GM19452 (cell line): Measurements from ENCODE around the gene FAHD1.
"Not testable (repeated sequence)": the region's sequence is repeated elsewhere in the genome, so short reads cannot be mapped to it uniquely, and the experiment has no call there.

Source experiments
- ATAC-seq: cut with Tn5 transposase; IDR thresholded peaks from one replicate; pipeline ENCODE4 v1.9.1; 2021; ENCODE audit not compliant: unreplicated experiment

FAHD1 gene

DNA sequence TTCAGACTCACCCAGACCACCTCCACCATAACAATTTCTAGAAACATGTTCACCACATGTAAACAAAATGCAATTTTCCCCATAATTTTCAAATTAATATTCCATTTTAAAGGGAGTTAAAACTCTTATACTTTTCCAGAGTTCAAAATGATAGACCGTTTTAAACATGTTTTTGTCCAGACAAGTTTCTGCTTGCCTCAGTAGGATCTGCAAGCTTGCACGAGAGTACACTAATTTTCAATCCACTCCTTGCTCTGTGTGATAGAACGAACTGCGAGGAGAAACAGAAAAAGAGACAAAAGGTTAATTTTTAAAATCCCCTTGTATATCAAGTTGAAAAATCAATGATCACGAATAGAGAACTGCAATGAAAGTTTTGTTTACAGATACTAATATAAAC, 7.1 kb downstream of the FAHD1 start:
- ATAC-seq: no peak

DNA sequence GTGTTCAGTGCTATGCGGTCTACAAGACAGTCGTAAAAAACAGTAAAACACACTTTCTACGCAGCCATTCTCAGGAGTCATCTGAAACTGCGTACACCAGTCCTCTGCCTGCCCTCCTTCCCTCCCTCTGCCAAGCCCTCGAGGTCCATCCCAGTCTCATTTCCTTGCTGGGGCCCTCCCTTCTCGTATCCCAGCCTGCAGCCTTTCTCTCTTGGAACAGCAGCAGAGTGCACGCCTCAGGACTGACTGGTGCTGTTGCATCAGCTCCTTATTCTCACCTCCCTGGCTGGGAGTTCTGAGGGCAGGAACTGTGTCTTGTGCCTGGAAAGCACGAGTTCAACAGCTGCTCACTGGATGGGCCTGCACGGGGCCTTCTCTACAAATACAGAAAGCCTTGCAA, 12.5 kb downstream of the FAHD1 start:
- ATAC-seq: no peak

DNA sequence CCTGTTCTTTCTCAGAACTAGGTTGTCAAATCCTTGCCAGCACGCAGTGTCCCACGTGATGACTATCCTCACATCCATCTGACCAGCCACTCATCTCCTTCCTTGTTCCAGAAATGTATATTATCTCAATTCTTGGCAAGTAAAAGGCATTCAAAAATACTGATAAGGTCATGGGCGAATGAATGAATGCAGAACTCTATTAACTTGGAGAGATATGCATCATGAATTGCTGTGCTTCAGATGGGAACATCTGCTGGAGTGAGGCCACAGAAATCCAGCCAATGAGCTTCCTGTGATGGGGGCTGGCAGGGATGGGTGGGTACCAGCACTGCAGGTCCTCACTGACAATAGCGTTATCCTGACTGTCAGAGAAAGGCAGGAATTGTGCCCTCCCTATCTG, 19.0 kb downstream of the FAHD1 start:
- ATAC-seq: no peak

DNA sequence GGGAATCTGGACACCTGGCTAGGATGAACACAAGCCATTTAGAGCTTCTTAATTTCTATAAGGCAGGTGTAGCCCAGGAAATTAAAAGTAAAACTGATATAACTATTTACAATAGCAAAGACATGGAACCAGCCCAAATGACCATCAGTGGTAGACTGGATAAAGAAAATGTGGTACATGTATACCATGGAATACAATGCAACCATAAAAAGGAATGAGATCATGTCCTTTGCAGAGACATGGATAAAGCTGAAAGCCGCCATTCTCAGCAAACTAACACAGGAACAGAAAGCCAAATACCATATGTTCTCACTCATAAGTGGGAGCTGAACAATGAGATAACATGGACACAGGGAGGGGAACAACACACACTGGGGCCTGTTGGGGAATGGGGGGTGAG, 19.4 kb downstream of the FAHD1 start:
- no peak for ATAC-seq

DNA sequence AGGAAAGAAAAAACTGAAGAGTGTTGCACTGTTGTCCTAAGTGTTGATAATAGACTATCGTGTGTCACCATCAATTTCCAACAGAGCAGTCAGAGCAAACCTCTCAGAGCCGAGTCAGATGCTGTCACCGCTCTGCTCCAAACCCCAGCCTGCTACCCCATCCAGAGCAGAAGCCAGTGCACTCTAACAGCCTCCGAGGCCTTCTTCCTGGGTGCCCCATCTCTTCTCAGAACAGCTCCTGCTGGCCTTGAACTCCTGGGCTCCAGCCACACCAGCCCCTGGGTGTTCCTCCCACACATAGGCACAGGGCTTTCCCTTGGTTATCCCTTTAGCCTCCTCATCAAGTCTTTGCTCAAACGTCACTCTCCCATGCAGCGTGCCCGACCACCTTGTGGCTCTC, 24.0 kb downstream of the FAHD1 start:
- no peak for ATAC-seq

DNA sequence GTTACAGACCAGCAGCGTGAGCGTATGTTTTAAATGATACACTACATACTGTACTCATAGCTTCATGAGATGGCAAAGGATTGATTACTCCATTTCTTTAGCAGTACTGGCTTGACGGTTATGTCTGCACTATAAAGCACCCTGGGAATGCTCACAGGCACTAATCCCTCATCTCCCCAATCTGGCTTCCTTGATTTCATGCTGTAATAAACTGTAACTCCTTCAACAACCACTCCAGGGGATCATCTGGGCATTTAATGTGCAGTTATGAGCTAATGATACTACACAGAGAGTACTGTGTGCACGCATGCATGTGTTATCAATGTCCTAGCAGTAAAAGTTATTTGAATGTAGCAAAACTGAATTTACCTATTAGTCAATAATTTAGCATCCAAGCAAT, 24.8 kb downstream of the FAHD1 start:
- ATAC-seq: no peak

DNA sequence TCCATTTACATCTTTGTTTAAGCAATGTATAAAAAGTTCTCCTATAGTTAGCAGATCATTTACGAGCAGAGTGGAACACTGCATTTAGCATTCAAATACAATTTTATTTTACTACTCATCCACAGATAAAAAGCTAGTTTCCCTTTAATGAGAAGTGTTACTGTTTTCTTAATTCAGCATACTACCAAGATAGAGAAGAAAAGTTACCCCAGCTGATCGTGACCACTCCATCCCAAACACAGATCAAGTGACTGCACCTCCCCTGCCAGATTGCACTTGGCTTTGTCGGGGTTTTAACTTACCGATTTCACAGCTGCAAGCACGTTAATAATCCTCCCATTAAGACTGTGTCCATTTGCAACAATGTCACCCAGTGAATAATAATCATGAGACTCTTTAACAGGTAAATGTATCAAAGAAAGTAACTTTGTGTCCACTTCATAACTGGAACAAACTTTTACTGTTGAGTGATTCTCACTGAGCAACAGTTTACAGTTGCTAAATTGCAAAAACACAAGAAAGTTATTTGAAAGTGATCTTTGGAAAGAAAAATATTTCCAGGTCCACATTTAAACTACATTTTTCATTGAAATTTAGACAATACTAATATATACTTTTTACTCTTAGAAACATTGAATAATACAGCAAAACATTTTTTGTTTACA, 30.6 kb downstream of the FAHD1 start:
- no peak for ATAC-seq

DNA sequence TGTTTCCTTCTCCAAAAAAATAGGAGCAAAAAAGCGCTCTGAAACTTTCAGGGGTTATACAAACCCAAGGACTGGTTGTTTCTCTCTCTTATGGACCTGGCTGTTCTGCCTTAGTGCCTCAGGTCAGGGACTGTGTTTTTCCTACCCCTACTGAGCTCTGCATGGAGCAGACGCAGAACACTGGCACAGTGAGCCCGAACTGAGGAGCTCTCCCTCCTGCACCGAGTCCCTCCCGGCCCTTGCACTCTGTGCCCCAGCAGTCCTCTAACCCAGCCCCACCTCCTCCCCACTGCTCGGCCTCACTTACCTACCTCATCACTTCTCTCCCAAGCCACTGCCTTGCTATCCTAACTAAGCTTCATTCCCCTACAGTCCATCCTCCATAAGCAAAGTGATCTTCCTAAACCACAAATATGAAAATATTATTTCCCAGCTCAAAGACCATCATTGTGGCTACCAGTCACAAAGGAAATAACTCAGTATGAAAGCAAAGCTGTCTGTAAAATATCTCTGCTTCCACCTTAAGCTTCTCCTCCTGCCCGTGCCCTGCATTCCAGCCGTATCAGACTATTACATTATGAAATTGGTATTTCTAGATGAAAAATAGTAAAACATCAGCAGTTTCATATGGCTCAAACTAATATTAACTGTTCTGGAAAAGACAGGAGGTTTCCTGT, 31.3 kb downstream of the FAHD1 start:
- ATAC-seq: no peak

DNA sequence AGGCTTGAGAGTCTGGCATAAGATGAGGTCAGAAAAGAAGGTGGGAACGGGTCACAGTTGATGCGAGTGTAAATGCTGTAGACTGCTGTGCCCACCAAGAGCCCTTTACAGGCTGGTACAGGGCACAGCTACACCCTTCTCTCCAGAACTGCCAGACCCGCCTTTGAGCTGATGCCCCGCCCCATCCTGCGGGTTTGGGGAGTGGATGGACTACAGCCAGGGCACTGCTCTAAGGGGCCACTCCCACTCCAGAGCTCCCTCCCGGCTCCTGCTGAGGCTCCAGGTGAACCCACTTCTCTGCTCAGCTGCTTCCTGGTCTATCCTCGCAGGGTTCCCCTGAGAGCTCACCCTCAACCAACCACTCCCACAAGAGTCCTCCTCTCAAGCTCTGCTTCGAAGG, 32.6 kb downstream of the FAHD1 start:
- no peak for ATAC-seq

DNA sequence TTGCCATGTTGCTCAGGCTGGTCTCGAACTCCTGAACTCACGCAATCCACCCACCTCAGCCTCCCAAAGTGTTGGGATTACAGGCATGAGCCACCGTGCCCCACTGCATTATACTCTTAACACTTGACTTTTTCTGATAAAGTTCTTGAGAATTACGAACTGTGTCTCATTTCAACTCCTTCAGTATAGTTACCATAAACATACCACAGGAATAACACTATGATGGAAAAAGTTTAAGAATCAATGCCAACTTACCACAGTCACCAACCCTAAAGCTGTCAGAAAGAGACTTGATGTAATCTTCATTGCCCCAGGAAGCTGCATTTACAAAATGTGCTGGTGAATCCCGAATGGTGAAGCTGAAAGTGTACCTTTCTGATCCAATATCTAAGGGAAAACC, 34.7 kb downstream of the FAHD1 start:
- no peak for ATAC-seq

DNA sequence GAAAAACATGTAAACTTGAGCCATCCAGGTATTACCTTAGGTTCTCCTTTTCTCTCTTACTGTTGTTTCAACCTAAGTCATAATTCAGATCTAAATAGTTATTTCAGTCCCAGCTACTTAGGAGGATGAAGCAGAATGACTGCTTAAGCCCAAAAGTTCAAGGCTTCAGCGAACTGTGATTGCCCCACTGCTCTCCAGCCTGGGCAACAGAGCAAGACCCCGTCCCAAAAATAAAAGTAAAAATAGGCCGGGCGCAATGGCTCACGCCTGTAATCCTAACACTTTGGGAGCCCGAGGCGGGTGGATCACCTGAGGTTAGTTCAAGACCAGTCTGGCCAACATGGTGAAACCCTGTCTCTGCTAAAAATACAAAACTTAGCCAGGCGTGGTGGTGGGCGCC, 35.4 kb downstream of the FAHD1 start:
- ATAC-seq: no peak

DNA sequence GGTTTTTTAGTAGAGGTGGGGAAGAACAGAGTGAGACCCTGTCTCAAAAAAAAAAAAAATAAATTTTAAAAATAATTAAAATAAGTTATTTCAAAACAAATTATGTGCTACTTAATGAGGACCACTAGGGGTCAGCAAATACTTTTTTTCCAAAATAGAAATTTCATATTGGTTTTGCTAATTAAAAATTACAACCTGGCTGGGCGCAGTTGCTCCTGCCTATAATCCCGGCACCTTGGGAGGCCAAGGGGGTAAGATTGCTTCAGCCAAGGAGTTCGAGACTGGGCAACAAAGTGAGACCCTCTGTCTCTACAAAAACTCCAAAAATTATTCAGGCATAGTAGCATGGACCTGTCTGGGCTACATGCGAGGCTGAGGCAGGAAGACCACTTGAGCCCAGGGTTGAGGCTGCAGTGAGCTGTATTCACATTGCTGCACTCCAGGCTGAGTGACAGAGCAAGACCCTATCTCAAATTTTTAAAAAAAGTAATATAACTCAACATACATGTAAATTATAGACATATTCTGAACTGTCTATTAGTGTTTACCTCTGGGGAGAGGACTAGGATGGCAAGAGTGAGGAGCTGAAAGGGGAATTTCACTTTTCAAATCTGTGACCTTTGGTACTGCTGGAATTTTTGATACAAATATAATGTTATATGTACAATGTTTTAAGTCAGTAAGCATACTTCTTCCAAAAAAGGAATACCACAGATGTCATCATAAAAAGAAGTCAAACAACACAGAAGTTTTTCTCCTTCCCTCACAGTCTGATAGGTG, 36.9 kb downstream of the FAHD1 start:
- ATAC-seq: no peak

DNA sequence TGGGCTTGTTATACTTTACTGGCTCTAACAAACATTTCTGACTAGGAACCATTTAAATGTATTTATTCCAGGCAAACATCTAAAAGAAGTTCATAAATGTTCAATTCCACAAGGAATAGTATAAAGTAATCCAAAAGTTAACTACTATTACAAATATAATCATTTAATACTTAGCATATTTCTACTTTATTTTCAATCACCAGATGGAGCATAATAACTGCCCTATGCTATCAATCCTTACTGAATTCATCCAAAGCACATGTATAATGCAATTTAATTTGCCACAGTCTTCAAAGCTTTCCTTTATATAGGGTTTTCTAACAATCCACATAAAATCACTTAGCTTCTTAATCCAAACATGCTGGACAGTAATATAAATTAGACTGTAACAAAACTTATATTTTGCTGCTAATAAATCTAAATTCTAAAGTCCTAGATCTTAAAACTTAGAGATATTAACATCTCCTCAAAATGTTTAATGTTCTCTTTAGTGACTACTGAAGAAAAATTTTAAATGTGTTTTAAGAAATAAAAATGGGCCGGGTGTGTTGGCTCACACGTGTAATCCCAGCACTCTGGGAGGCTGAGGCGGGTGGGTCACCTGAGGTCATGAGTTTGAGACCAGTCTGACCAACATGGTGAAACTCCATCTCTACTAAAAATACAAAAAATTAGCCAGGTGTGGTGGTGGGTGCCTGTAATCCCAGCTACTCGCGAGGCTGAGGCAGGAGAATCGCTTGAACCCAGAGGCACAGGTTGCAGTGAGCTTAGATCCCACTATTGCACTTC, 39.1 kb downstream of the FAHD1 start:
- ATAC-seq: no peak

DNA sequence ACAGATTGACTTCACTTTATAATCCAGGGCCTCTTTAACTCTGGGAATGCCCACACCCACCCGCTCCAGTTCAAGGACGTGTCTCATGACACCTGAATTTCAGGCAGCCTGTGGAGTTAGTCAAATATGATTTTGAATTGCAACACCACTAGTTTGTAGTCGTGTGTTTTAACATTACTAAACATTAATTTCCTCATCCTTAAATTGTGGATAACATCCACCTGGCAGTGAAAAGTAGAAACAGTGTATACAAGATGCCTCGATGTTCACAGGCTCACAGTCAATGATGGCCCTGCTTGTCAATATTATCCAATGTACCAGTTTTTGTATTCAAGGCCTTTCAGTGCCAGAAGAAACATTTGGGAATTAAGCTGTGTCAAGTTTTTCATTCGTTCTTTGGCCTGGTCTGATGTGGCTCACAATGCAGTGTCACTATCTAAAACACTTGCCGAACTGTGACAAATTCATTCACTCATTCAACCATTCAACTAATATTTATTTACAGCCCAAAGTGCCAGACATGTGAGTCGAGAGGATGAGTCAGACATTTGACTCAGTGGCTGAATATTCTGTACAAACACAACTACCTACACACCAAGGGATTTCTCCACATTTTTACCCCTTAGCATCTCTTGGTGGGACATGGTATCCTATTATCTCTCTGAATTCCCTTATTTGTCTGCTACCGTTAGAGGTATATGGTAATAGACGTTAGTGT, 43.5 kb downstream of the FAHD1 start:
- no peak for ATAC-seq

DNA sequence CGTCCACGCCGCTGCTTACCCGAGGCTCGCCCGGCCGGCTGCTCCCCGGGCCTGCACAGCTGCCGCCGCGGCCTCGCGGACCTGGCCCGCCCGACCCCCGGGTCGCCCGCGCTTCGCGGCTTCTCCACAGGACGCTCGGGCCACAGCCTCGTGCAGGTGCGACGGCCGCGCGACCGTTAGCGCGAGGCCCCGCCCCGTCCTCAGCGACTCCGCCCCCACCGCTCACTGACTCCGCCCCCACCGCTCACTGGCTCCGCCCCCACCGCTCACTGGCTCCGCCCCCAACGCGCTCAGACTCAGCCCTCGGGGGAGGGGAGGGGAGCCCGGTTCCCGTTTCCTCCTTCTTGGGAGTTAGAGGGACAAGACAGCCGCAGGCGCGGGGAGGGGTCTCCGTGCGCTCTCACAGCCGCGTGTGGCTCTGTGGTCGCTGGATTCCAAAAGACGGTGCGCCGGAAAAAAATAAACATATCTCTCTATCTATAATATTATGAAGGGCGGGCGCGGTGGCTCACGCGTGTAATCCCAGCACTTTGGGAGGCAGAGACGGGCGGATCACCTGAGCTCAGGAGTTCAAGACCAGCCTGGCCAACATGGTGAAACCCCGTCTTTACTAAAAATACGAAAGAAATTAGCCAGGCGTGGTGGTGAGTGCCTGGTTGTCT, 45.1 kb downstream of the FAHD1 start, which contains the start of gene MEIOB:
Gene MEIOB (minus strand): TSS at position 191 of the 662 bp plus-strand sequence. CDS start 3,989 bp downstream, outside the sequence.
- no peak for ATAC-seq

DNA sequence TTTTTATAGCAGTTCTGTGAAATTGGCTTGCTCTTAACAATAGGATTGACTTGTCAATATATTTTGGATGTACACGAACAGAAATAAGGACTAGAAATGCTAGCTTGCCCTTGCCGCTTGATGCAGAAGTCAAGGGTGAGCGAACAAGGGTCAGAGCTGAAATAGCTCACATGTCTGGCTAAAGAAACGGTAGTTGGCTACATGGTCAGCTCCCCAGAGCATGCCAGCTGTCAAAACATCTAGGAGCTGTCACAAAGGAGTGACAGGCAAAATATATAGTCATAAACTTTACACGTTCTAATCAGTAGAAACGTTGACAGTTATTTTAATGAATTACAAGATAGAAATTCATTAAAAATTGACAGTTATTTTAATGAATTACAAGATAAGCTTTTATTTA, 47.8 kb downstream of the FAHD1 start:
- ATAC-seq: no peak

DNA sequence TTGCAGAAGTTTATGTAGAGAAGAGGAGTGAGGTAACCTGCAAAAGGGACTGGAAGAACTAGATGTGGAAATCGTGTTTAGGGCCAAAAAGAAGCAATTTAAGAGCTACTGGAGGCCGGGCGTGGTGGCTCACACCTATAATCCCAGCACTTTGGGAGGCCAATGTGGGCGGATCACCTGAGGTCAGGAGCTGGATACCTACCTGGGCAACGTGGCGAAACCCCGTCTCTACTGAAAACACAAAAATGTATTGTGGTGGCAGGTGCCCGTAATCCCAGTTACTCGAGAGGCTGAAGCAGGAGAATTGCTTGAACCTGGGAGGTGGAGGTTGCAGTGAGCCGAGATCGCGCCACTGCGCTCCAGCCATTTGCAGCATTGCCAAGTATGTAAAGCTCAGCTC, 49.1 kb downstream of the FAHD1 start:
- not testable (repeated sequence) for ATAC-seq

DNA sequence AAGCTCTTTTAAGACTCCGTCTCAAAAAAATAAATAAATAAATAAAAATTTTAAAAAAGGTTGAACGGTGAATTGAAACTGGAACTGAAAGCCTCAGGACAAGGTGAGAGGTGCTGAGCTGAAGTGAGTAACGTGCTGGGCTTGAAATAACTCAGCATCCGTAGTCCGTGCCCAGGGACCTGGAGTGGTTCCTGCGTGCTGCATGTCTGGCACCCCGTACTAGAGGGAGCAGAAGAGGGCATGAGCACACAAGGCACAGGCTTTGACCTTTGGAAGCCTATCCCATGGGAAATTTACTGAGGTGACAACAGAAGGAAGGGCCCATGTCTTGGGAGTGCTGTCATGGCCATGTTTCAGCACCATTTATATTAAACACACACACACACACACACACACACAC, 49.5 kb downstream of the FAHD1 start:
- ATAC-seq: no peak

DNA sequence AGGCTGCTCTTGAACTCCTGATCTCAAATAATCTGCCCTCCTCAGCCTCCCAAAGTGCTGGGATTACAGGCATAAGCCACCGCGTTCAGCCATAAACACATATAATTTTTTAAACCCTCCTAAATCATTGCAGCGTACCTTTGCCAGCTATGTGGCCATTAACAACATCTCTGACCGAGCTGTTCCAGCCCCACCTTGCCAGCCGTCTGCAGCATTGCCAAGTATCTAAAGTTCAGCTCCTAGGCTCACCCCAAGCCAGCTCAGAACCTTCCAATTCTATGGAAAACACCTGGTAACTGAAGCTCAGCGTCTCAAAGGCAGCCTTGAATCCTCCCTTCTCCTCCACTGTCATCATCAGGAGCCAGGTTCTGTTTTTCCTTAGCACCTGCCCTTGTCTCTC, 50.1 kb downstream of the FAHD1 start:
- ATAC-seq: no peak

DNA sequence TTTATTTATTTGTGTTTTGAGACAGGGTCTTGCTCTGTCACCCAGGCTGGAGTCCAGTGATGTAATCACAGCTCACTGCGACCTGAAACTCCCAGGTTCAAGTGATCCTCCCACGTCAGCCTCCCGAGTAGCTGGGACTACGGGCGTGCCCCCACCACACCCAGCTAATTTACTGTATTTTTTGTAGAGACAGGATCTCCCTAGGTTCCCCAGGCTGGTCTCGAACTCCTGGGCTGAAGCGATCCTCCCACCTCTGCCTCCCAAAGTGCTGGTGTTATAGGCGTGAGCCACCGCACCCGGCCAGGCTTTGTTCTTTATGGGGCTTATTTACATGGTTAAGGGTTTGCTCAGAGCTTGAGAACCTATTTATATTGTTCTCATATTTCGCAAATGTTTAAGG, 50.8 kb downstream of the FAHD1 start:
- ATAC-seq: no peak
